K562 (cell line): ENCODE data around the gene SLX4IP. TPM values are rescaled to one million over a fixed set of nuclear protein-coding genes. Genes with fewer than 3 reads are reported as not detected.

Experiments used
- ATAC-seq: fragments of 200-7000 bp; cut with Tn5 transposase; 3 replicates; pipeline ENCODE4 v1.9.1; 2020; ENCODE audit warnings: moderate library complexity
- BruUV-seq: library from RNA; stranded (reverse); fragments of 400-500 nt; replicated peaks from 2 replicates; lab custom pipeline; 2021; lab: Mats Ljungman, UMichigan
- CTCF ChIA-PET: fragments of 300-600 bp; formaldehyde crosslinking; extraction: SDS; loops from one replicate; lab custom pipeline; 2021; ENCODE audit warnings: low intra/inter-chr PET ratio; lab: Yijun Ruan, JAX
- POLR2A ChIA-PET: fragments of 300-600, 350-650 bp; sonication (Branson Sonifier 250); formaldehyde crosslinking; extraction: SDS; loops from one replicate; lab custom pipeline; 2021; ENCODE audit warnings: antibody characterized with exemption, inconsistent platforms; lab: Yijun Ruan, JAX
- DNase-seq, 4 experiments: peaks; one replicate each; pipeline versions ENCODE4 v3.0.0 to v3.0.0-alpha.2; 2011 to 2018; ENCODE audit warnings: low spot score in 3 of 4, mixed read lengths in 3 of 4; ENCODE audit errors: extremely low read depth in 1 of 4
- FAIRE-seq: peaks from 2 replicates; lab custom pipeline; 2011; peaks lifted over from hg19 to GRCh38; lab: Jason Lieb, UNC
- H2AFZ ChIP-seq: 2 replicates; pipeline ENCODE4 v1.6.0; 2011; ENCODE audit warnings: low read depth, low read length, control low read depth, inconsistent platforms
- H3K27ac ChIP-seq: fragments of 200-600 bp; 3 replicates; pipeline ENCODE4 v1.8.0; 2011; ENCODE audit warnings: low read depth, mild to moderate bottlenecking, control low read depth, inconsistent platforms, low read length, moderate library complexity, mixed read lengths; ENCODE audit errors: extremely low read depth
- H3K27me3 ChIP-seq, 2 experiments: fragments of 300-600 bp in 1 of 2; 2 replicates in 1 of 2; 3 replicates in 1 of 2; pipeline versions ENCODE4 v1.6.0 to v1.8.0; 2011; ENCODE audit warnings: inconsistent platforms in 2 of 2, low read length in 2 of 2, mild to moderate bottlenecking in 1 of 2, mixed read lengths in 1 of 2, moderate library complexity in 1 of 2; ENCODE audit not compliant: control insufficient read depth in 2 of 2, insufficient read depth in 2 of 2
- H3K36me3 ChIP-seq: fragments of 300-600 bp; 3 replicates; pipeline ENCODE4 v1.8.0; 2011; ENCODE audit warnings: mild to moderate bottlenecking, low read length, inconsistent platforms; ENCODE audit not compliant: control insufficient read depth, insufficient read depth
- H3K4me1 ChIP-seq, 2 experiments: fragments of 200-600 bp in 1 of 2; replicated peaks in 1 of 2; 2 replicates in 1 of 2; 3 replicates in 1 of 2; pipeline versions ENCODE4 v1.5.1 to v1.8.0; 2011; ENCODE audit warnings: inconsistent platforms in 2 of 2, low read length in 2 of 2, mild to moderate bottlenecking in 1 of 2, mixed read lengths in 1 of 2, moderate library complexity in 1 of 2; ENCODE audit not compliant: control insufficient read depth in 2 of 2, insufficient read depth in 2 of 2
- H3K4me2 ChIP-seq: 2 replicates; pipeline ENCODE4 v1.6.1; 2011; ENCODE audit warnings: low read length, control low read depth, inconsistent platforms, mixed read lengths; ENCODE audit not compliant: insufficient read depth
- H3K4me3 ChIP-seq: fragments of 200-600 bp; sonication (generic), shearing (Covaris generic); 2 replicates; pipeline ENCODE4 v1.5.1; 2016; ENCODE audit warnings: control low read depth, inconsistent platforms
- H3K79me2 ChIP-seq: fragments of 200-600 bp; 3 replicates; pipeline ENCODE4 v1.8.0; 2011; ENCODE audit warnings: low read length, inconsistent platforms; ENCODE audit not compliant: control insufficient read depth, insufficient read depth
- H3K9ac ChIP-seq, 2 experiments: 2 replicates each; pipeline versions ENCODE4 v1.6.0 to v1.6.1; 2011; ENCODE audit warnings: low read depth in 2 of 2, low read length in 2 of 2, control low read depth in 1 of 2, inconsistent platforms in 1 of 2, mild to moderate bottlenecking in 1 of 2, mixed read lengths in 1 of 2; ENCODE audit not compliant: insufficient read depth in 1 of 2
- H3K9me1 ChIP-seq: one replicate; pipeline ENCODE4 v1.6.0; 2011; ENCODE audit warnings: inconsistent platforms, mild to moderate bottlenecking, low read length, moderate library complexity; ENCODE audit not compliant: control insufficient read depth, insufficient read depth
- H3K9me3 ChIP-seq: replicated peaks from 2 replicates; pipeline ENCODE4 v1.5.1; 2011; ENCODE audit warnings: low read depth, low read length, inconsistent platforms; ENCODE audit not compliant: control insufficient read depth, insufficient read depth
- H4K20me1 ChIP-seq: replicated peaks from 2 replicates; pipeline ENCODE4 v1.6.1; 2011; ENCODE audit warnings: low read length, inconsistent platforms, mixed read lengths; ENCODE audit not compliant: control insufficient read depth, insufficient read depth
- CAMTA2 ChIP-seq: fragments of 250-450 bp; sonication (Bioruptor Pico); conservative IDR thresholded peaks from 2 replicates; pipeline ENCODE4 v1.5.1; 2022
- CEBPB ChIP-seq: fragments of 450-650 bp; IDR thresholded peaks from 2 replicates; pipeline ENCODE4 v1.6.1; 2016; ENCODE audit warnings: missing genetic modification characterization, missing compliant biosample characterization
- HDAC6 ChIP-seq: IDR thresholded peaks from 2 replicates; pipeline ENCODE4 v1.6.1; 2012; ENCODE audit warnings: low read depth, mild to moderate bottlenecking, control low read depth, inconsistent platforms, low read length, moderate library complexity
- NBN ChIP-seq: fragments of 450-650 bp; IDR thresholded peaks from 2 replicates; pipeline ENCODE4 v1.6.1; 2016; ENCODE audit warnings: low read depth, mild to moderate bottlenecking
- PML ChIP-seq: IDR thresholded peaks from 2 replicates; pipeline ENCODE4 v1.6.1; 2012; ENCODE audit warnings: low read length, inconsistent platforms
- SAFB ChIP-seq: fragments of 200-400 bp; formaldehyde crosslinking; IDR thresholded peaks from 2 replicates; pipeline ENCODE4 v1.6.1; 2017; ENCODE audit warnings: low read depth, low read length, borderline replicate concordance
- SRSF1 ChIP-seq: fragments of 200-400 bp; formaldehyde crosslinking; IDR thresholded peaks from 2 replicates; pipeline ENCODE4 v1.6.1; 2017; ENCODE audit warnings: mild to moderate bottlenecking, low read depth, low read length, moderate library complexity
- TAF15 ChIP-seq: fragments of 200-400 bp; formaldehyde crosslinking; IDR thresholded peaks from 2 replicates; pipeline ENCODE4 v1.6.1; 2017; ENCODE audit warnings: mild to moderate bottlenecking, low read depth, low read length, moderate library complexity
- U2AF2 ChIP-seq: fragments of 200-400 bp; formaldehyde crosslinking; optimal IDR thresholded peaks from 2 replicates; pipeline ENCODE3; 2017; ENCODE audit warnings: low read depth, mild to moderate bottlenecking, low read length
- ZBTB17 ChIP-seq: fragments of 450-650 bp; formaldehyde crosslinking; IDR thresholded peaks from 2 replicates; pipeline ENCODE4 v1.4.0; 2020; ENCODE audit warnings: mild to moderate bottlenecking
- ZNF23 ChIP-seq: fragments of 250-450 bp; sonication (Bioruptor Pico); IDR thresholded peaks from 2 replicates; pipeline ENCODE4 v1.4.0; 2020; ENCODE audit warnings: mild to moderate bottlenecking
- WGBS: fragments of 100-300 bp; shearing (Covaris generic); methylation state at CpG from one replicate; pipeline ENCODE4 v1.1.6; 2016; ENCODE audit warnings: low coverage, mixed read lengths; ENCODE audit not compliant: insufficient coverage; ENCODE audit errors: missing lambda C conversion rate; 5-methylcytosine and 5-hydroxymethylcytosine counted together
- in situ Hi-C: fragments of 300-500 bp; cut with MboI; formaldehyde crosslinking; loops from 4 replicates; pipeline ENCODE4 v1.15.0; 2018; ENCODE audit warnings: inconsistent platforms, mixed read lengths
- intact Hi-C: fragments of 100-400 bp; cut with micrococcal nuclease; formaldehyde crosslinking; loops from 2 replicates; pipeline ENCODE4 v1.14.2; 2022
- polyA plus RNA-seq, 8 experiments: library from polyadenylated mRNA; depleted of rRNA in 4 of 8; stranded (reverse) in 5 of 8; unstranded in 3 of 8; fragments of >200 nt; fragmentation: Nextera tagmentation in 2 of 8; fragmentation: Illumina TruSeq in 1 of 8; extraction: Ambion mirVana in 2 of 8; extraction: Trizol in 1 of 8; gene quantifications; 2 replicates each; pipeline versions ENCODE4 v1.2.1 to v1.2.3, GENCODE V29; 2011 to 2014; ENCODE audit warnings: inconsistent platforms in 1 of 8, missing spikeins in 1 of 8
- total RNA-seq, 7 experiments: library from RNA; depleted of rRNA in 6 of 7; stranded (reverse); fragments of >200 nt in 6 of 7; fragmentation: Illumina TruSeq in 2 of 7; extraction: Trizol in 2 of 7; gene quantifications; 2 replicates each; pipeline versions ENCODE4 v1.2.1 to v1.2.3, GENCODE V29; 2011 to 2021; ENCODE audit warnings: low replicate concordance in 1 of 7
- TF ChIP-seq, protein P1 (sequence below): fragments of 250-450 bp; sonication (Bioruptor Pico); IDR thresholded peaks from 2 replicates; pipeline ENCODE4 v1.4.0; 2020; ENCODE audit warnings: borderline replicate concordance
- TF ChIP-seq, protein P2 (sequence below): fragments of 450-650 bp; IDR thresholded peaks from 2 replicates; pipeline ENCODE4 v1.6.1; 2016; ENCODE audit warnings: antibody characterized with exemption

SLX4IP gene
- total and polyA plus RNA-seq, 9 of the 15 experiments (the other 6 are each of a cell fraction or from before 2014, with no cell fraction given) = 1.5 to 5.9 (median 3.5) TPM

GRCh38 chr20:10542442-10542841 is 107.3 kb downstream of the SLX4IP start (continued):
- TF ChIP-seq, protein P1, sequence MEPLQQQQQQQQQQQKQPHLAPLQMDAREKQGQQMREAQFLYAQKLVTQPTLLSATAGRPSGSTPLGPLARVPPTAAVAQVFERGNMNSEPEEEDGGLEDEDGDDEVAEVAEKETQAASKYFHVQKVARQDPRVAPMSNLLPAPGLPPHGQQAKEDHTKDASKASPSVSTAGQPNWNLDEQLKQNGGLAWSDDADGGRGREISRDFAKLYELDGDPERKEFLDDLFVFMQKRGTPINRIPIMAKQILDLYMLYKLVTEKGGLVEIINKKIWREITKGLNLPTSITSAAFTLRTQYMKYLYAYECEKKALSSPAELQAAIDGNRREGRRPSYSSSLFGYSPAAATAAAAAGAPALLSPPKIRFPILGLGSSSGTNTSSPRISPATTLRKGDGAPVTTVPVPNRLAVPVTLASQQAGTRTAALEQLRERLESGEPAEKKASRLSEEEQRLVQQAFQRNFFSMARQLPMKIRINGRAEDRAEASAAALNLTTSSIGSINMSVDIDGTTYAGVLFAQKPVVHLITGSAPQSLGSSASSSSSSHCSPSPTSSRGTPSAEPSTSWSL (CRISPR knock-in tag) = no peak
- no peak for TF ChIP-seq ZNF23
- no peak for TF ChIP-seq SRSF1
- TF ChIP-seq, all 486 proteins: peak for 0

DNA sequence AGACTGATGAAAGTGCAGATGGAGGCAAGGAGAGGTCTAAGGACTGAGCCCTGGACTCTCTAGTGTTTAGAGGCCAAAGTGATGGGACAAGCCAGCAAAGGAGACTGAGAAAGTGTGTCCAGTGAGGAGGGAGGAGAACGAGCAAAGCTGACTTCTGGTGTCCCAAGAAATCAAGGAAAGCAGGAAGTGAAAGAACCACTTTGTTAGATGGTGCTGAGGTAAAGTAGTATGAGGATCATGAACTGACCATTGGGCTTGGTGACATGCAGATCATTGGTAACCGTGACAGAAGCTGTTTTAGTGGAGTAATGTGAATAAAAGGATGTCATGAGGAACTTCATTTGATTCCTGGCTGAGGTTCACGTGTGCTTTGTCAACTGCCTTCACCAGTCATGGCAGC is 108.4 kb downstream of the SLX4IP start:
- Histone ChIP-seq H3K27ac (no peak overlapping the region), H3K9ac (no peak overlapping the region), H3K36me3 (no peaks in the 10 kb centered on the region), H3K79me2 (no peaks in the 10 kb centered on the region), H4K20me1 (no peaks in the 10 kb centered on the region), H3K4me1 (no peaks in the 10 kb centered on the region), H2AFZ (no peak overlapping the region), H3K27me3 (no peaks in the 10 kb centered on the region), H3K9me3 (no peaks in the 10 kb centered on the region), H3K9me1 (no peaks in the 10 kb centered on the region), H3K4me3 (no peak overlapping the region), H3K4me2 (no peak overlapping the region)
- CTCF ChIA-PET = no interaction called here
- no peak for TF ChIP-seq CEBPB (tag)
- TF ChIP-seq ZBTB17 = no peak
- TF ChIP-seq TAF15 = no peak
- TF ChIP-seq CAMTA2 (CRISPR knock-in tag) = no peak
- TF ChIP-seq PML = no peak
- TF ChIP-seq, protein P2, sequence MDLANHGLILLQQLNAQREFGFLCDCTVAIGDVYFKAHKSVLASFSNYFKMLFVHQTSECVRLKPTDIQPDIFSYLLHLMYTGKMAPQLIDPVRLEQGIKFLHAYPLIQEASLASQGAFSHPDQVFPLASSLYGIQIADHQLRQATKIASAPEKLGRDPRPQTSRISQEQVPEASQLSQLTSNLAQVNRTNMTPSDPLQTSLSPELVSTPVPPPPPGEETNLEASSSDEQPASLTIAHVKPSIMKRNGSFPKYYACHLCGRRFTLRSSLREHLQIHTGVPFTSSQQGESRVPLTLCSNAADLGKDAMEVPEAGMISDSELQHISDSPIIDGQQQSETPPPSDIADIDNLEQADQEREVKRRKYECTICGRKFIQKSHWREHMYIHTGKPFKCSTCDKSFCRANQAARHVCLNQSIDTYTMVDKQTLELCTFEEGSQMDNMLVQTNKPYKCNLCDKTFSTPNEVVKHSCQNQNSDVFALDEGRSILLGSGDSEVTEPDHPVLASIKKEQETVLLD = no peak
- no peak for TF ChIP-seq NBN
- TF ChIP-seq U2AF2 = no peak
- no peak for TF ChIP-seq SAFB
- no peak for TF ChIP-seq HDAC6
- intact Hi-C loops = loop anchor here (10.0 kb wide), 1 partner anchor 229 kb away; no protein-coding TSS in a partner anchor
- no peak for ATAC-seq
- no TSS peak for BruUV-seq
- in situ Hi-C loops = no loop called here
- no peak for DNase-seq
- POLR2A ChIA-PET = no interaction called here
- 15% methylated on average over 3 of the region's 3 CpGs for WGBS
- FAIRE-seq = no peak
